IPS-15b (cell line): ENCODE measurements around the gene PARP15.

Experiments used
- H3K27me3 ChIP-seq: one replicate; pipeline ENCODE4 v1.6.1; 2013; ENCODE audit warnings: low read length; ENCODE audit not compliant: control insufficient read depth, insufficient read depth
- H3K36me3 ChIP-seq: one replicate; pipeline ENCODE4 v1.6.1; 2013; ENCODE audit warnings: low read length; ENCODE audit not compliant: control insufficient read depth, insufficient read depth
- H3K4me1 ChIP-seq: one replicate; pipeline ENCODE4 v1.6.1; 2013; ENCODE audit warnings: mild to moderate bottlenecking, low read length; ENCODE audit not compliant: control insufficient read depth, insufficient read depth
- H3K4me3 ChIP-seq: one replicate; pipeline ENCODE4 v1.5.1; 2013; ENCODE audit warnings: low read depth, low read length
- H3K9ac ChIP-seq: one replicate; pipeline ENCODE4 v1.6.1; 2013; ENCODE audit warnings: low read depth, mild to moderate bottlenecking, low read length
- H3K9me3 ChIP-seq: one replicate; pipeline ENCODE4 v1.6.1; 2013; ENCODE audit warnings: mild to moderate bottlenecking, low read length; ENCODE audit not compliant: control insufficient read depth, insufficient read depth

Gene PARP15

GRCh38 chr3:122598151-122598550, 20.7 kb downstream of the PARP15 start:
- Histone ChIP-seq H3K9me3 (no peaks in the 10 kb centered on the region), H3K9ac (no peak overlapping the region), H3K27me3 (no peaks in the 10 kb centered on the region), H3K4me1 (no peaks in the 10 kb centered on the region), H3K36me3 (no peaks in the 10 kb centered on the region), H3K4me3 (no peak overlapping the region)

- Histone ChIP-seq H3K36me3 (no peaks in the 10 kb centered on the region), H3K9me3 (no peaks in the 10 kb centered on the region), H3K9ac (no peak overlapping the region), H3K4me1 (no peaks in the 10 kb centered on the region), H3K4me3 (no peak overlapping the region), H3K27me3 (no peaks in the 10 kb centered on the region)
Measured at GRCh38 chr3:122598556-122598955, 21.1 kb downstream of the PARP15 start.

DNA sequence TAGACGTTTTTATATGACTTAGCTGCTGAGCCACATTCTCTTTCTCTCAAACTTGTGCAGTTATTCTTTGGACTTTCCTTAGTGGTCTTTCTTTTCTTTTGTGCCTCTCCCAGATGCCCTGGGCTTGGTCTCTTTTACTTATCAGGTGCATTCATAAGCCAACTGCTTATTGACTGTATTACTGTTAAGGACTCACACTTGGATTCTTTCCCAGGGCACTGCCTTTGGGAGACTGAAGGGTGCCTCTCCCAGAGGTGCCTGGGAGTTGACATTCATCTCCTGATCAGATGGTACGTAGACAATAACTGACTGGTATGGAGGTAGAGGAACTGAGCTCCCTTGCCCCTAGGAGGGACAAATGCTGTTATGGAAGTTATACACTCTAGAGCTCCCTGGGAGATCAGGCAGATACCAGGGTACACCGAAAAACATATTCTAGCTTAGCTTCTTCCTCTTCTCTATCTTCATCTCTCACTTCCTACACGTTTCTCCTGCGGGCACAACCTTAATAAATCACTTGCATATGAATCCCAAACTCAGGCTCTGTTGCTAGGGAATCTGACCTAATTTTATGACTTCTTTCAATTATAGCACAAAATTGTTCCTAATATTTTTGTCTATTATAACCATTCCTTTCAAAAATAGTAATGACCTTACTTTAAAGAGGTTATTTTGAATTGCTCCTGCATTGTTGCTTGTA, 24.7 kb downstream of the PARP15 start:
- Histone ChIP-seq H3K27me3 (no peaks in the 10 kb centered on the region), H3K4me1 (no peaks in the 10 kb centered on the region), H3K4me3 (no peak overlapping the region), H3K9ac (no peak overlapping the region), H3K36me3 (no peaks in the 10 kb centered on the region), H3K9me3 (no peaks in the 10 kb centered on the region)

GRCh38 chr3:122603056-122603455, 25.6 kb downstream of the PARP15 start:
- H3K9ac ChIP-seq = no peak overlapping the region
- no peak overlapping the region for H3K4me3 ChIP-seq
- no peaks in the 10 kb centered on the region for H3K27me3 ChIP-seq
- H3K36me3 ChIP-seq = no peaks in the 10 kb centered on the region
- H3K4me1 ChIP-seq = no peaks in the 10 kb centered on the region
- H3K9me3 ChIP-seq = no peaks in the 10 kb centered on the region

DNA sequence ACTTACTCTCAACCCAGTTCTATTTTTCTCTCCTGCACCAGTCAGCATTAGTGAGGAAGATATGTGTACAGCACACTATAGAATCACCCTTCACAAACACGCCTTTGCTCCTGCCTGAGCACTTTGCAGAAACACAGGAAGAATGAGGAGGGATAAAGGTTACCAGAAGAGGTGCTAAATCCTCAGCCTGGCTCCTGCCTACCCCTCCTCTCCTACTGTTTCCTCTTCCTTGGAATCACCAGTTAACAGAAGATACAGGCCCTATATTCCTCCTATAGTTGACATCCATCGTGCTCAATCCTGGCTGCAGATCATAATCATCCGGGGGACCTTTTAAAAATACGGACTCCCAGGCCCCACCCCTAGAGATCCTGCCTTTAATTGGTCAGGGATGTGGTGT, 28.9 kb downstream of the PARP15 start:
- no peaks in the 10 kb centered on the region for H3K4me1 ChIP-seq
- H3K9me3 ChIP-seq = no peaks in the 10 kb centered on the region
- H3K27me3 ChIP-seq = no peaks in the 10 kb centered on the region

GRCh38 chr3:122608916-122609315, 31.5 kb downstream of the PARP15 start:
- H3K4me1 ChIP-seq = no peaks in the 10 kb centered on the region
- H3K27me3 ChIP-seq = no peaks in the 10 kb centered on the region
- no peak overlapping the region for H3K9ac ChIP-seq
- H3K36me3 ChIP-seq = no peaks in the 10 kb centered on the region
- no peaks in the 10 kb centered on the region for H3K9me3 ChIP-seq
- no peak overlapping the region for H3K4me3 ChIP-seq

More for the DNA sequence above, 28.9 kb downstream of the PARP15 start:
- H3K36me3 ChIP-seq = no peaks in the 10 kb centered on the region
- no peak overlapping the region for H3K4me3 ChIP-seq
- H3K9ac ChIP-seq = no peak overlapping the region

DNA sequence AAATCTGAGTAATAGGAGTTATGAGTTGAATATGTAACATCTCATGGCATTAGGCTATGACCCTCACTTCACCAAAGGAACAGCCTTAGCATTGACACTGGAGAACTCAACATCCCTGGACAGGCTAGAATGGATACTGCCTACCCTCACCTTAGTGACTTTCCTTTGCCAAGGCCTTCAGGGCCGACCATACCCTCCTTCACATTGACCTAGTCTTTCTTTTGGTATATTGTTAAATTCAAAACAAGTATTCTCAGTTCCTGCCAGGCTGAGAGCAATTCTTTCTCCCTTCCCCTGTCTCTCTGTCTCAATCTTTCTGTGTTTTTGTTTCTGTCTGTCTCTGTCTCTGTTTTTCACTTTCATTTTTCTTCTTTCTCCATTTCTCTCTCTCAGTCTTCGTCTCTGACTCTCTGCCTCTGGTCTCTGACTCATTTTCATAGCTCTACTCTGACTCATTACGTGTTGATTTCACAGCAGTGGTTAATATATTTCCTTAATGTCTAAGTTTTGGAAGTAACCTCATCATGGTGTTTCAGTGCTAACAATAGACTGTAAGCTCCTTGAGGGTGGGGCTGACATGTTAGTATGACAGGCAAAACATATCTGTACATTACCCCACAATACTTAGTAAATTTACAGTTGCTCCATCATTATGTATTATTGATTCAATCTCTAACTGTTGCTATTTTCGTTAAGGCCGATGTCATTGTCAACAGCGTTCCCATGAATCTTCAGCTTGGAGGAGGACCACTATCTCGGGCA, 32.5 kb downstream of the PARP15 start:
- H3K9me3 ChIP-seq = no peaks in the 10 kb centered on the region
- H3K4me1 ChIP-seq = no peaks in the 10 kb centered on the region
- no peaks in the 10 kb centered on the region for H3K27me3 ChIP-seq
- no peak overlapping the region for H3K9ac ChIP-seq
- no peaks in the 10 kb centered on the region for H3K36me3 ChIP-seq
- no peak overlapping the region for H3K4me3 ChIP-seq

DNA sequence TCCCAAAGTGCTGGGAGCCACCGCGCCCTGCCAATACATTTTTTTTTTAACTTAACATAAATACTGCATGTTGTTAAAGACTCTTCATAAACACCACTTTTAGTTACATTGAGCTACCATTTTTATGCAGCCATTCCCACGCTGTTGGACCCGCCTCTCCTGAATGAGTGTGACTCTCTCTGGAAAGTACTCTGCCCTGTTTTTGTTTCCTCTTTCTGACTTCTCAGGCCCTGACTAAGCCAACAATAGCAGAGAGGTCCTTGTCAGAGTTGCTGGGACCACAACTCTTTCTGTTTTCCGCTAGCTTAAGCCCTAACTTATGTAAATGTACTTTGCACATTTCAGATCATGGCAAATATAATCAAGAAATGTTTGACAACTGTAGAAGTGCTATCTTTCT, 35.2 kb downstream of the PARP15 start:
- no peaks in the 10 kb centered on the region for H3K4me1 ChIP-seq
- H3K4me3 ChIP-seq = no peak overlapping the region

DNA sequence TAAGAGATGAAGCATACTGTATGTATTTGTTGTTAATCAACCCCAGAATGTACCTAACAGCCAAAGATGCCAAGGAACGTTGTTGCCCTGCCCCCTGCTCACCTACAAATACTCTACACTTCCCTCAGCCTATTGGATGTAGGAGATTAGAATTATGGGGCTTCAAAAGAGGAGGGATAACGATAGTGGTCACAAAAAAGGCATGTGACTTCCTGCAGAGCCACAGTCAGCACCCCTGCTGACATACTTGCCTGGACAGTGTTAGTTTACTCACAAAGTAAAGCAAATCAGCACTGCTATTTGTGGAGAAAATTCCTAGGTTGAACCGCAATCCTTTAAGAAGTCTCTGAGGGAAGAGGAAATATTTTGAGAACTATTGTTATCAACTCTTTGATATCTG, 37.9 kb downstream of the PARP15 start:
- H3K4me1 ChIP-seq = no peaks in the 10 kb centered on the region
- H3K36me3 ChIP-seq = no peaks in the 10 kb centered on the region
- no peaks in the 10 kb centered on the region for H3K9me3 ChIP-seq

More for the DNA sequence above, 35.2 kb downstream of the PARP15 start:
- no peaks in the 10 kb centered on the region for H3K9me3 ChIP-seq
- no peak overlapping the region for H3K9ac ChIP-seq
- no peaks in the 10 kb centered on the region for H3K36me3 ChIP-seq
- H3K27me3 ChIP-seq = no peaks in the 10 kb centered on the region

GRCh38 chr3:122618614-122619013, 41.2 kb downstream of the PARP15 start:
- Histone ChIP-seq H3K4me1 (no peaks in the 10 kb centered on the region), H3K9me3 (no peaks in the 10 kb centered on the region), H3K27me3 (no peaks in the 10 kb centered on the region), H3K36me3 (no peaks in the 10 kb centered on the region), H3K9ac (no peak overlapping the region), H3K4me3 (no peak overlapping the region)

More for the DNA sequence above, 37.9 kb downstream of the PARP15 start:
- Histone ChIP-seq H3K9ac (no peak overlapping the region), H3K27me3 (no peaks in the 10 kb centered on the region), H3K4me3 (no peak overlapping the region)

- Histone ChIP-seq H3K36me3 (no peaks in the 10 kb centered on the region), H3K9me3 (no peaks in the 10 kb centered on the region), H3K4me3 (no peak overlapping the region), H3K9ac (no peak overlapping the region), H3K27me3 (no peaks in the 10 kb centered on the region), H3K4me1 (no peaks in the 10 kb centered on the region)
Measured at GRCh38 chr3:122619040-122619439, 41.6 kb downstream of the PARP15 start.

DNA sequence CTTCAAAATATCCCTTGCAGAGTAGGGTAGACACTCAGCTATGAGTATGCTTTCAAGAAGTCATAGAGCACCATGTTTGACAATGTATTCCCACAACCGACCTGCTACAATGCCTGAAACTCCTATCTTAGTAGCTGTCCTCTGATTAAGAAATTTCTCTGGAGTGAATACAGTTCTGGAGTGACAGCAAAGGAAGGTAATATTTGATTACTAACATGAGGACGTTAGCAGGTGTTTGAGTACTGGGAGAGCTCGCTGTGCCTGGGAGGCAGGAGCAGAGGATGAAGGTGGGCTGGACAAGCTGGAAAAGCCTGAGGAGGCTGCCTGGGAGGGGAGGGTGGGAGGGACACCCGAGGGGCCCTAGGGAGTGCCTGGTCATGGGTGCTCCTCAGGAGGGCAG, 42.9 kb downstream of the PARP15 start:
- Histone ChIP-seq H3K4me1 (no peaks in the 10 kb centered on the region), H3K9me3 (no peaks in the 10 kb centered on the region), H3K9ac (no peak overlapping the region), H3K36me3 (no peaks in the 10 kb centered on the region), H3K4me3 (no peak overlapping the region), H3K27me3 (no peaks in the 10 kb centered on the region)
